ENCODE data around the gene MYO7A.

Gene MYO7A

GRCh38 chr11:77230878-77231605 lies 103.0 kb downstream of the MYO7A start:
- no peak for DNase-seq

- DNase-seq: no peak
These were observed 103.8 kb downstream of the MYO7A start for GRCh38 chr11:77231800-77232199.

GRCh38 chr11:77232242-77232641 lies 104.2 kb downstream of the MYO7A start:
- DNase-seq: no peak

- peak in 1 of 2 experiments; percentile 42 for DNase-seq
These were observed 105.0 kb downstream of the MYO7A start for GRCh38 chr11:77233011-77233410.

GRCh38 chr11:77236901-77237300 lies 108.9 kb downstream of the MYO7A start:
- no peak for DNase-seq

- no peak for DNase-seq
These were observed 116.4 kb downstream of the MYO7A start for GRCh38 chr11:77244277-77245027.

- no peak for DNase-seq
These were observed 121.4 kb downstream of the MYO7A start for GRCh38 chr11:77249427-77249826.

GRCh38 chr11:77250881-77251640 lies 123.0 kb downstream of the MYO7A start:
- DNase-seq: no peak

- no peak for DNase-seq
These were observed 124.7 kb downstream of the MYO7A start for GRCh38 chr11:77252555-77253270.

- no peak for DNase-seq
These were observed 125.6 kb downstream of the MYO7A start for GRCh38 chr11:77253690-77254089.

GRCh38 chr11:77259641-77260040 lies 131.6 kb downstream of the MYO7A start:
- no peak for DNase-seq

GRCh38 chr11:77262803-77263202 lies 134.8 kb downstream of the MYO7A start:
- no peak for DNase-seq
